Measurements from ENCODE around the gene ZNF423.

The ZNF423 gene

GRCh38 chr16:49788572-49788971 is 67.3 kb downstream of the ZNF423 start:
- H3K9me3 ChIP-seq (replicated peaks; ENCODE audit: insufficient read depth, low read length): no peaks in the 10 kb centered on the region
- no peak overlapping the region for H3K9ac ChIP-seq (ENCODE audit: low read length)
- H3K27me3 ChIP-seq (replicated peaks; ENCODE audit: insufficient read depth, low read length): no peaks in the 10 kb centered on the region
- TF ChIP-seq EZH2 (optimal IDR thresholded peaks at IDR 0.05; ENCODE audit: low read depth, low read length) (no peak), CTCF (IDR thresholded peaks at IDR 0.05; ENCODE audit: low read length) (no peak), EZH2phosphoT487 (IDR thresholded peaks at IDR 0.05; ENCODE audit: low read length) (no peak)
- H3K36me3 ChIP-seq (replicated peaks; ENCODE audit: insufficient read depth, low read length): no peaks in the 10 kb centered on the region
- no peak overlapping the region for H3K4me2 ChIP-seq (ENCODE audit: low read depth, low read length)
- no peak for DNase-seq
- H3K27ac ChIP-seq (ENCODE audit: low read length): no peak overlapping the region
- no peak overlapping the region for H2AFZ ChIP-seq (ENCODE audit: low read length)
- H3K9me2 ChIP-seq (replicated peaks; ENCODE audit: insufficient read depth, low read length): no peaks in the 10 kb centered on the region
- H3K79me2 ChIP-seq (ENCODE audit: low read length): no peaks in the 10 kb centered on the region
- no peaks in the 10 kb centered on the region for H4K20me1 ChIP-seq (ENCODE audit: insufficient read depth, low read length)
- H3K4me1 ChIP-seq (ENCODE audit: low read length): no peaks in the 10 kb centered on the region
- no peak overlapping the region for H3K4me3 ChIP-seq (ENCODE audit: low read length)
- no peaks in the 10 kb centered on the region for H3F3A ChIP-seq (ENCODE audit: insufficient read depth, low read length)

- TF ChIP-seq CTCF (IDR thresholded peaks at IDR 0.05; ENCODE audit: low read length) (no peak), EZH2 (optimal IDR thresholded peaks at IDR 0.05; ENCODE audit: low read depth, low read length) (no peak), EZH2phosphoT487 (IDR thresholded peaks at IDR 0.05; ENCODE audit: low read length) (no peak)
- no peaks in the 10 kb centered on the region for H3K4me1 ChIP-seq (ENCODE audit: low read length)
- no peaks in the 10 kb centered on the region for H3F3A ChIP-seq (ENCODE audit: insufficient read depth, low read length)
- no peak for DNase-seq
- H3K9ac ChIP-seq (ENCODE audit: low read length): no peak overlapping the region
- H3K9me3 ChIP-seq (replicated peaks; ENCODE audit: insufficient read depth, low read length): no peaks in the 10 kb centered on the region
- no peaks in the 10 kb centered on the region for H3K9me2 ChIP-seq (replicated peaks; ENCODE audit: insufficient read depth, low read length)
- no peaks in the 10 kb centered on the region for H3K36me3 ChIP-seq (replicated peaks; ENCODE audit: insufficient read depth, low read length)
- H3K4me2 ChIP-seq (ENCODE audit: low read depth, low read length): no peak overlapping the region
- H2AFZ ChIP-seq (ENCODE audit: low read length): no peak overlapping the region
- no peak overlapping the region for H3K27ac ChIP-seq (ENCODE audit: low read length)
- no peaks in the 10 kb centered on the region for H4K20me1 ChIP-seq (ENCODE audit: insufficient read depth, low read length)
- H3K27me3 ChIP-seq (replicated peaks; ENCODE audit: insufficient read depth, low read length): no peaks in the 10 kb centered on the region
- no peaks in the 10 kb centered on the region for H3K79me2 ChIP-seq (ENCODE audit: low read length)
- no peak overlapping the region for H3K4me3 ChIP-seq (ENCODE audit: low read length)
Observed at GRCh38 chr16:49786926-49787557, 68.9 kb downstream of the ZNF423 start.

GRCh38 chr16:49785970-49786369 is 69.9 kb downstream of the ZNF423 start:
- TF ChIP-seq EZH2 (optimal IDR thresholded peaks at IDR 0.05; ENCODE audit: low read depth, low read length): no peak
- Histone ChIP-seq H3K79me2 (ENCODE audit: low read length) (no peaks in the 10 kb centered on the region), H3K36me3 (replicated peaks; ENCODE audit: insufficient read depth, low read length) (no peaks in the 10 kb centered on the region), H3F3A (ENCODE audit: insufficient read depth, low read length) (no peaks in the 10 kb centered on the region), H4K20me1 (ENCODE audit: insufficient read depth, low read length) (no peaks in the 10 kb centered on the region), H3K4me3 (ENCODE audit: low read length) (no peak overlapping the region), H3K4me1 (ENCODE audit: low read length) (no peaks in the 10 kb centered on the region), H3K27ac (ENCODE audit: low read length) (no peak overlapping the region), H3K9me3 (replicated peaks; ENCODE audit: insufficient read depth, low read length) (no peaks in the 10 kb centered on the region), H3K27me3 (replicated peaks; ENCODE audit: insufficient read depth, low read length) (no peaks in the 10 kb centered on the region), H2AFZ (ENCODE audit: low read length) (no peak overlapping the region), H3K9me2 (replicated peaks; ENCODE audit: insufficient read depth, low read length) (no peaks in the 10 kb centered on the region), H3K9ac (ENCODE audit: low read length) (no peak overlapping the region), H3K4me2 (ENCODE audit: low read depth, low read length) (no peak overlapping the region)
- no peak for DNase-seq

- Histone ChIP-seq H3K4me2 (ENCODE audit: low read depth, low read length) (no peak overlapping the region), H3K36me3 (replicated peaks; ENCODE audit: insufficient read depth, low read length) (no peaks in the 10 kb centered on the region), H3K79me2 (ENCODE audit: low read length) (no peaks in the 10 kb centered on the region), H3K4me3 (ENCODE audit: low read length) (no peak overlapping the region), H3K9me2 (replicated peaks; ENCODE audit: insufficient read depth, low read length) (no peaks in the 10 kb centered on the region), H2AFZ (ENCODE audit: low read length) (no peak overlapping the region), H3K9me3 (replicated peaks; ENCODE audit: insufficient read depth, low read length) (no peaks in the 10 kb centered on the region), H3K9ac (ENCODE audit: low read length) (no peak overlapping the region), H3K4me1 (ENCODE audit: low read length) (no peaks in the 10 kb centered on the region), H3K27ac (ENCODE audit: low read length) (no peak overlapping the region), H3K27me3 (replicated peaks; ENCODE audit: insufficient read depth, low read length) (peaks cover 5% of the 10 kb centered on the region), H3F3A (ENCODE audit: insufficient read depth, low read length) (no peaks in the 10 kb centered on the region), H4K20me1 (ENCODE audit: insufficient read depth, low read length) (no peaks in the 10 kb centered on the region)
- TF ChIP-seq CTCF (IDR thresholded peaks at IDR 0.05; ENCODE audit: low read length) (no peak), EZH2 (optimal IDR thresholded peaks at IDR 0.05; ENCODE audit: low read depth, low read length) (no peak), EZH2phosphoT487 (IDR thresholded peaks at IDR 0.05; ENCODE audit: low read length) (no peak)
- no peak for DNase-seq
Observed at GRCh38 chr16:49782405-49782804, 73.5 kb downstream of the ZNF423 start.

Data from MM.1S (cell line).